ENCODE data around the gene THOC7.

DNA sequence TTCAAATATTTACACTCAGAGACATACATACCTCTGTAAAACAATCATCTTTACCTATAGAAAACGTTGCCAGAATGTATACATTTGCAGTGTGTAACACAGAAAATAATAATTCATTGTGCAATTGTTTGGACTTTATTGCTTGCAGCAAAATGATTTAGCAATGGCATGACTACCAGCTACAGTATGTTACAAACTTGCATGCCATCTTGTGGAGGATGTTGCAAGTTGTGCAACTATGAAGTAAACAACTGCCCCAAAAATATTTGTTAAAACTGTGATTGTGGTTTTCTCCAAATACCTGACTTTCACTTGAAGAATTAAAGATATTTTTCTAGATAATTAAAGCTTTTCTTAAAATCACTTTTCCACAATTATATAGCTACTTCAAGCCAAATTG lies 71.6 kb downstream of the THOC7 start:
- TF ChIP-seq POLR2A (IDR thresholded peaks at IDR 0.05) (no peak), EP300 (IDR thresholded peaks at IDR 0.05) (no peak)
- TF ChIP-seq, protein P1, sequence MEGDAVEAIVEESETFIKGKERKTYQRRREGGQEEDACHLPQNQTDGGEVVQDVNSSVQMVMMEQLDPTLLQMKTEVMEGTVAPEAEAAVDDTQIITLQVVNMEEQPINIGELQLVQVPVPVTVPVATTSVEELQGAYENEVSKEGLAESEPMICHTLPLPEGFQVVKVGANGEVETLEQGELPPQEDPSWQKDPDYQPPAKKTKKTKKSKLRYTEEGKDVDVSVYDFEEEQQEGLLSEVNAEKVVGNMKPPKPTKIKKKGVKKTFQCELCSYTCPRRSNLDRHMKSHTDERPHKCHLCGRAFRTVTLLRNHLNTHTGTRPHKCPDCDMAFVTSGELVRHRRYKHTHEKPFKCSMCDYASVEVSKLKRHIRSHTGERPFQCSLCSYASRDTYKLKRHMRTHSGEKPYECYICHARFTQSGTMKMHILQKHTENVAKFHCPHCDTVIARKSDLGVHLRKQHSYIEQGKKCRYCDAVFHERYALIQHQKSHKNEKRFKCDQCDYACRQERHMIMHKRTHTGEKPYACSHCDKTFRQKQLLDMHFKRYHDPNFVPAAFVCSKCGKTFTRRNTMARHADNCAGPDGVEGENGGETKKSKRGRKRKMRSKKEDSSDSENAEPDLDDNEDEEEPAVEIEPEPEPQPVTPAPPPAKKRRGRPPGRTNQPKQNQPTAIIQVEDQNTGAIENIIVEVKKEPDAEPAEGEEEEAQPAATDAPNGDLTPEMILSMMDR (IDR thresholded peaks at IDR 0.05), result peak in 4 of 5 experiments; percentile 6 to 45 (median 16)
